ENCODE measurements around the gene DPM2. TPM values are rescaled to one million over a fixed set of nuclear protein-coding genes. Genes with fewer than 3 reads are reported as not detected.

The DPM2 gene
- total RNA-seq (10 to 100 TPM; 10.6 to 37.1 (median 27.8) TPM), polyA plus RNA-seq (10 to 100 TPM; 22.7 to 27.2 TPM)
- long read RNA-seq, donor 1, transcript DPM2-201 (4 exons, 1,542 nt) = minor isoform, 14 of 71 reads
- long read RNA-seq, donor 1, transcript DPM2-205 (3 exons, 1,662 nt) = major isoform, 29 of 71 reads
- long read RNA-seq, donor 1, partial matches to known transcripts = 20 of 71 reads
- long read RNA-seq, donor 1, other reads (novel, unspliced or antisense) = 6 of 71 reads
- long read RNA-seq, donor 2, transcript DPM2-201 (4 exons, 1,542 nt) = major isoform, 23 of 36 reads
- long read RNA-seq, donor 2, transcript DPM2-203 (3 exons, 928 nt) = minor isoform, 6 of 36 reads
- long read RNA-seq, donor 2, partial matches to known transcripts = 5 of 36 reads
- long read RNA-seq, donor 2, other reads (novel, unspliced or antisense) = 0 of 36 reads
- long read RNA-seq, donor 3, transcript DPM2-203 (3 exons, 928 nt) = minor isoform, 9 of 93 reads
- long read RNA-seq, donor 3, transcript DPM2-205 (3 exons, 1,662 nt) = minor isoform, 18 of 93 reads
- long read RNA-seq, donor 3, transcript DPM2-201 (4 exons, 1,542 nt) = major isoform, 47 of 93 reads
- long read RNA-seq, donor 3, partial matches to known transcripts = 14 of 93 reads
- long read RNA-seq, donor 3, other reads (novel, unspliced or antisense) = 4 of 93 reads

- intact Hi-C loops (cut with DNase I) = no loop called here
- Histone ChIP-seq H3K4me3 (peak within 1 kb of the TSS; percentile 62), H3K27me3 (no peaks in the 10 kb centered on the region), H3K4me1 (ENCODE audit: insufficient read depth) (peaks cover 18% of the 10 kb centered on the region), H3K36me3 (no peaks in the 10 kb centered on the region), H3K9me3 (no peaks in the 10 kb centered on the region), H3K27ac (no peak within 1 kb of the TSS)
- DNase-seq = peak; percentile 77 to 86 (median 79)
- 2 to 4% (median 3%) methylated on average over 42 to 60 of the region's 60 CpGs for WGBS, 3 donors
- TF ChIP-seq CTCF (IDR thresholded peaks at IDR 0.05) = no peak
- peak; percentile 49 for TF ChIP-seq POLR2A (IDR thresholded peaks at IDR 0.05)
Measured at GRCh38 chr9:127937388-127938297, at the start of gene DPM2. Gene DPM2, minus strand, starts transcription at chr9:127937854. Its CDS starts 34 bp downstream, at chr9:127937820.

GRCh38 chr9:127987103-127987614, 49.5 kb upstream of the DPM2 start:
- intact Hi-C loops (cut with DNase I) = no loop called here
- no peaks in the 10 kb centered on the region for H3K36me3 ChIP-seq
- DNase-seq = no peak
- no peak overlapping the region for H3K27ac ChIP-seq
- no peaks in the 10 kb centered on the region for H3K9me3 ChIP-seq
- 86 to 90% (median 89%) methylated on average over 9 of the region's 9 CpGs for WGBS, 3 donors
- H3K4me3 ChIP-seq = no peak overlapping the region
- no peaks in the 10 kb centered on the region for H3K4me1 ChIP-seq (ENCODE audit: insufficient read depth)
- no peaks in the 10 kb centered on the region for H3K27me3 ChIP-seq
- TF ChIP-seq EP300 (IDR thresholded peaks at IDR 0.05) (no peak), CTCF (IDR thresholded peaks at IDR 0.05) (no peak), POLR2A (IDR thresholded peaks at IDR 0.05) (no peak)

- H3K36me3 ChIP-seq = no peaks in the 10 kb centered on the region
- no peaks in the 10 kb centered on the region for H3K9me3 ChIP-seq
- H3K27ac ChIP-seq = no peak overlapping the region
- H3K27me3 ChIP-seq = no peaks in the 10 kb centered on the region
- 86 to 89% (median 87%) methylated on average over 3 of the region's 3 CpGs for WGBS, 3 donors
- no peak for TF ChIP-seq POLR2A (IDR thresholded peaks at IDR 0.05)
- no peak for TF ChIP-seq CTCF (IDR thresholded peaks at IDR 0.05)
- no peak for TF ChIP-seq EP300 (IDR thresholded peaks at IDR 0.05)
- DNase-seq = no peak
- H3K4me1 ChIP-seq (ENCODE audit: insufficient read depth) = no peaks in the 10 kb centered on the region
- H3K4me3 ChIP-seq = no peak overlapping the region
- intact Hi-C loops (cut with DNase I) = no loop called here
Measured at GRCh38 chr9:127985011-127985410, 47.4 kb upstream of the DPM2 start.

GRCh38 chr9:127983847-127984289, 46.2 kb upstream of the DPM2 start:
- 90 to 94% (median 93%) methylated on average over 9 of the region's 9 CpGs for WGBS, 3 donors
- Histone ChIP-seq H3K4me3 (no peak overlapping the region), H3K27me3 (no peaks in the 10 kb centered on the region), H3K4me1 (ENCODE audit: insufficient read depth) (peaks cover 3% of the 10 kb centered on the region), H3K27ac (no peak overlapping the region), H3K36me3 (no peaks in the 10 kb centered on the region), H3K9me3 (no peaks in the 10 kb centered on the region)
- no peak for DNase-seq
- intact Hi-C loops (cut with DNase I) = no loop called here
- no peak for TF ChIP-seq CTCF (IDR thresholded peaks at IDR 0.05)
- no peak for TF ChIP-seq POLR2A (IDR thresholded peaks at IDR 0.05)
